ENCODE data around the gene PPP6R2.

PPP6R2 gene

GRCh38 chr22:50338860-50339462 lies 4.2 kb upstream of the PPP6R2 start (continued):
- no peak for TF ChIP-seq ZNF184 (tag by site-specific recombination; IDR thresholded peaks at IDR 0.05)
- TF ChIP-seq ZNF670 (tag by site-specific recombination; IDR thresholded peaks at IDR 0.05; ENCODE audit: low read depth): 0 out of 2 replicates have a peak, but pooled peaks have one; percentile 67
- no peak for TF ChIP-seq ZNF654 (tag by site-specific recombination; IDR thresholded peaks at IDR 0.05; ENCODE audit: low read depth)
- TF ChIP-seq ZNF558 (tag by site-specific recombination; IDR thresholded peaks at IDR 0.05): no peak
- peak; percentile 2; the same call in 1 of the 2 replicates for TF ChIP-seq KLF9 (tag by site-specific recombination; IDR thresholded peaks at IDR 0.05; ENCODE audit: low read depth)
- TF ChIP-seq ZNF837 (tag by site-specific recombination; IDR thresholded peaks at IDR 0.05): 0 out of 2 replicates have a peak, but pooled peaks have one; percentile 38
- no peak for TF ChIP-seq ZNF132 (tag by site-specific recombination; IDR thresholded peaks at IDR 0.05; ENCODE audit: borderline replicate concordance)
- no peak for TF ChIP-seq PRDM1 (tag by site-specific recombination; IDR thresholded peaks at IDR 0.05)
- TF ChIP-seq ZNF791 (tag by site-specific recombination; IDR thresholded peaks at IDR 0.05): 0 out of 2 replicates have a peak, but pooled peaks have one; percentile 18
- peak; percentile 10; the same call in 1 of the 2 replicates for TF ChIP-seq ZNF621 (tag by site-specific recombination; IDR thresholded peaks at IDR 0.05)
- 0 out of 2 replicates have a peak, but pooled peaks have one; percentile 6 for TF ChIP-seq ZFP3 (tag by site-specific recombination; IDR thresholded peaks at IDR 0.05; ENCODE audit: low read depth)
- TF ChIP-seq ZNF488 (tag by site-specific recombination; IDR thresholded peaks at IDR 0.05): peak; percentile 45

DNA sequence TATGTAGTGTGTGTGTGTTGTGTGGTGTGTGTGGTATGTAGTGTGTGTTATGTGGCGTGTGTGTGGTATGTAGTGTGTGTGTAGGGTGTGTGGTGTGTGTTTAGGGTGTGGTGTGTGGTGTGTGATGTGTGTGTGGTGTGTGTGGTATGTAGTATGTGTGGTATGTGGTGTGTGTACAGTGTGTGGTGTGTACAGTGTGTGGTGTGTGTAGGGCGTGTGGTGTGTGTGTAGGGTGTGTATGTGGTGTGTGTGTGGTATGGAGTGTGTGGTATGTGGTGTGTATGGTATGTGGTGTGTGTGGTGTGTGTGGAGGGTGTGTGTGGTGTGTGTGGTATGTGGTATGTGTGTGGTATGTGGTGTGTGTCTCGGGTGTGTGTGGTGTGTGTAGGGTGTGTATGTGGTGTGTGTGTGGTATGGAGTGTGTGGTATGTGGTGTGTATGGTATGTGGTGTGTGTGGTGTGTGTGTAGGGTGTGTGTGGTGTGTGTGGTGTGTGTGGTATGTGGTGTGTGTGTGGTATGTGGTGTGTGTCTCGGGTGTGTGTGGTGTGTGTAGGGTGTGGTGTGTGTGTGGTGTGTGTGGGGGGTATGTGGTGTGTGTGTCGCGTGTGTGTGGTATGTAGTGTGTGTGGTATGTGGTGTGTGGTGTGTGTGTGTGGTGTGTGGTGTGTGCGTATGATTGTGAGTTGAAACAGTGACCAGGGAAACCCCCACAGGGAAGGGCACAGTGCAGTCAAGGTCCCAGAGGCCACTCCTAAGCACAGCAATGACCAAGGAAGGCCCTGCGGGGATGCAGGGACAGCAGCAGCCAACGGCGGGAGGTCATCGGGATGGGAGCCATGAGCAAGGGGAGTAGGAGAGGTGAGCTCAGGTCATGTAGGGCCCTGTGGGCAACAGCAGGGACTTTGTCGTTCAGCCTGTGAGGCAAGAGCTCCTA lies 2.9 kb upstream of the PPP6R2 start:
- Histone ChIP-seq H3K27ac (ENCODE audit: extremely low read depth, low read depth, low read length) (no peak overlapping the region), H3K36me3 (ENCODE audit: control insufficient read depth in 2 of 2, insufficient read depth in 1 of 2, low read length in 2 of 2) (peaks cover 0 to 13% of the 10 kb centered on the region in 2 experiments; a peak in 2 of 3 replicates), H3K4me3 (ENCODE audit: low read depth, low read length) (no peak overlapping the region), H3K9me3 (ENCODE audit: control insufficient read depth, insufficient read depth, low read depth, low read length) (no peaks in the 10 kb centered on the region), H3K4me1 (ENCODE audit: control insufficient read depth, insufficient read depth, low read length) (no peaks in the 10 kb centered on the region)
- POLR2A ChIA-PET: interaction anchor here (1.2 kb wide), 1 partner anchor 89 kb away, joined by 5 read pairs; the partner anchor contains the start of gene HDAC10
- CTCF ChIA-PET: interaction anchor here (0.6 to 2.7 kb wide), 6 partner anchors 7 to 99 kb away, joined by 5 to 42 read pairs (median 24); partner anchors contain the start of genes DENND6B and HDAC10
- TF ChIP-seq ZNF239 (tag by site-specific recombination; IDR thresholded peaks at IDR 0.05) (0 out of 2 replicates have a peak, but pooled peaks have one; percentile 6), ZNF211 (tag by site-specific recombination; IDR thresholded peaks at IDR 0.05; ENCODE audit: low read depth) (peak; percentile 81; the same call in 1 of the 2 replicates), ZBTB26 (tag by site-specific recombination; optimal IDR thresholded peaks at IDR 0.05) (peak; percentile 6), ZIC2 (tag by site-specific recombination; IDR thresholded peaks at IDR 0.05) (peak; percentile 86), ZNF629 (tag by site-specific recombination; IDR thresholded peaks at IDR 0.05) (0 out of 2 replicates have a peak, but pooled peaks have one; percentile 10), ZBTB17 (tag by site-specific recombination; IDR thresholded peaks at IDR 0.05) (0 out of 2 replicates have a peak, but pooled peaks have one; percentile 11), ZNF18 (tag by site-specific recombination; IDR thresholded peaks at IDR 0.05) (peak; percentile 93; the same call in 1 of the 2 replicates), ZNF785 (tag by site-specific recombination; IDR thresholded peaks at IDR 0.05) (no peak), BCL11A (tag by site-specific recombination; IDR thresholded peaks at IDR 0.05; ENCODE audit: low read depth) (peak; percentile 95), ZNF280D (tag by site-specific recombination; IDR thresholded peaks at IDR 0.05) (no peak)
- TF ChIP-seq, protein P1, sequence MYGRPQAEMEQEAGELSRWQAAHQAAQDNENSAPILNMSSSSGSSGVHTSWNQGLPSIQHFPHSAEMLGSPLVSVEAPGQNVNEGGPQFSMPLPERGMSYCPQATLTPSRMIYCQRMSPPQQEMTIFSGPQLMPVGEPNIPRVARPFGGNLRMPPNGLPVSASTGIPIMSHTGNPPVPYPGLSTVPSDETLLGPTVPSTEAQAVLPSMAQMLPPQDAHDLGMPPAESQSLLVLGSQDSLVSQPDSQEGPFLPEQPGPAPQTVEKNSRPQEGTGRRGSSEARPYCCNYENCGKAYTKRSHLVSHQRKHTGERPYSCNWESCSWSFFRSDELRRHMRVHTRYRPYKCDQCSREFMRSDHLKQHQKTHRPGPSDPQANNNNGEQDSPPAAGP (tag by site-specific recombination; IDR thresholded peaks at IDR 0.05): peak; percentile 13; the same call in 1 of the 2 replicates
- TF ChIP-seq, protein P2, sequence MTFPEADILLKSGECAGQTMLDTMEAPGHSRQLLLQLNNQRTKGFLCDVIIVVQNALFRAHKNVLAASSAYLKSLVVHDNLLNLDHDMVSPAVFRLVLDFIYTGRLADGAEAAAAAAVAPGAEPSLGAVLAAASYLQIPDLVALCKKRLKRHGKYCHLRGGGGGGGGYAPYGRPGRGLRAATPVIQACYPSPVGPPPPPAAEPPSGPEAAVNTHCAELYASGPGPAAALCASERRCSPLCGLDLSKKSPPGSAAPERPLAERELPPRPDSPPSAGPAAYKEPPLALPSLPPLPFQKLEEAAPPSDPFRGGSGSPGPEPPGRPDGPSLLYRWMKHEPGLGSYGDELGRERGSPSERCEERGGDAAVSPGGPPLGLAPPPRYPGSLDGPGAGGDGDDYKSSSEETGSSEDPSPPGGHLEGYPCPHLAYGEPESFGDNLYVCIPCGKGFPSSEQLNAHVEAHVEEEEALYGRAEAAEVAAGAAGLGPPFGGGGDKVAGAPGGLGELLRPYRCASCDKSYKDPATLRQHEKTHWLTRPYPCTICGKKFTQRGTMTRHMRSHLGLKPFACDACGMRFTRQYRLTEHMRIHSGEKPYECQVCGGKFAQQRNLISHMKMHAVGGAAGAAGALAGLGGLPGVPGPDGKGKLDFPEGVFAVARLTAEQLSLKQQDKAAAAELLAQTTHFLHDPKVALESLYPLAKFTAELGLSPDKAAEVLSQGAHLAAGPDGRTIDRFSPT (tag by site-specific recombination; IDR thresholded peaks at IDR 0.05): peak; percentile 82
